Left renal pelvis (tissue), 4 donors: ENCODE results near the gene SLC22A23. TPM values are rescaled to one million over a fixed set of nuclear protein-coding genes. Genes with fewer than 3 reads are reported as not detected.

Source experiments
- polyA plus RNA-seq, 4 donors: library from polyadenylated mRNA; unstranded; fragments of 120-200 nt; gene quantifications; one replicate each; pipeline ENCODE4 v1.2.1, GENCODE V29; 2013; ENCODE audit not compliant: insufficient read length in 4 of 4

The SLC22A23 gene
- polyA plus RNA-seq, 4 donors = 3.3 to 13.7 (median 11.0) TPM

Other genes with a start within 250 kb of the SLC22A23 start
- 100 to 1,000 TPM in 3 of 4 donors, 10 to 100 TPM in 1; 31.0 to 119 (median 111) TPM for gene TUBB2B, start 229.4 kb downstream of the SLC22A23 start, polyA plus RNA-seq
- gene PSMG4, start 198.1 kb downstream of the SLC22A23 start, polyA plus RNA-seq = 10 to 100 TPM; 13.3 to 19.6 (median 18.0) TPM